Urothelium cell line (cell line): ENCODE data around the gene RAN.
"Not testable (repeated sequence)": the region's sequence is repeated elsewhere in the genome, so short reads cannot be mapped to it uniquely, and the experiment has no call there.

Experiments used
- DNase-seq: peaks from one replicate; pipeline ENCODE4 v3.0.0; 2011; ENCODE audit warnings: low spot score, mixed read lengths
- FAIRE-seq: peaks from 2 replicates; lab custom pipeline; 2011; peaks lifted over from hg19 to GRCh38; lab: Jason Lieb, UNC

The RAN gene

DNA sequence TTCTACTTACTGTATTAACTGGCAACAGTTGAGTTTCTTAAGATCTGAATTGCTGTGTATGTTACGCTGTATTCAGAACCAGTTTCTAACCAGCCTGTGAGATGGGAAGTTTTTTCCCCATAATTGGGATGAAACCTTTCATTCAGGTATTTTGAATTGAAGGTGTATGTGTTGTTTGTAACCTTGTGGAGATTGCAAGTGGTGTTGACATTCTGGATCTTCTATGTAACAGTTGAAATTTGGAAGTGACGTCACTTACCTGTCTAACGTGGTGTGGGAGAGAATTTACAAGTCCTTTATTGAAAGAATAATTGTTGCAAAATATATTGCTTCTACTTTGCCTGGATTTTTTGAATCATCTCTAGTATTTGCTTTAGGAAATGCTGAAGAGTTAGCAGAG is 5.5 kb downstream of the RAN start:
- FAIRE-seq, result no peak
- no peak for DNase-seq

DNA sequence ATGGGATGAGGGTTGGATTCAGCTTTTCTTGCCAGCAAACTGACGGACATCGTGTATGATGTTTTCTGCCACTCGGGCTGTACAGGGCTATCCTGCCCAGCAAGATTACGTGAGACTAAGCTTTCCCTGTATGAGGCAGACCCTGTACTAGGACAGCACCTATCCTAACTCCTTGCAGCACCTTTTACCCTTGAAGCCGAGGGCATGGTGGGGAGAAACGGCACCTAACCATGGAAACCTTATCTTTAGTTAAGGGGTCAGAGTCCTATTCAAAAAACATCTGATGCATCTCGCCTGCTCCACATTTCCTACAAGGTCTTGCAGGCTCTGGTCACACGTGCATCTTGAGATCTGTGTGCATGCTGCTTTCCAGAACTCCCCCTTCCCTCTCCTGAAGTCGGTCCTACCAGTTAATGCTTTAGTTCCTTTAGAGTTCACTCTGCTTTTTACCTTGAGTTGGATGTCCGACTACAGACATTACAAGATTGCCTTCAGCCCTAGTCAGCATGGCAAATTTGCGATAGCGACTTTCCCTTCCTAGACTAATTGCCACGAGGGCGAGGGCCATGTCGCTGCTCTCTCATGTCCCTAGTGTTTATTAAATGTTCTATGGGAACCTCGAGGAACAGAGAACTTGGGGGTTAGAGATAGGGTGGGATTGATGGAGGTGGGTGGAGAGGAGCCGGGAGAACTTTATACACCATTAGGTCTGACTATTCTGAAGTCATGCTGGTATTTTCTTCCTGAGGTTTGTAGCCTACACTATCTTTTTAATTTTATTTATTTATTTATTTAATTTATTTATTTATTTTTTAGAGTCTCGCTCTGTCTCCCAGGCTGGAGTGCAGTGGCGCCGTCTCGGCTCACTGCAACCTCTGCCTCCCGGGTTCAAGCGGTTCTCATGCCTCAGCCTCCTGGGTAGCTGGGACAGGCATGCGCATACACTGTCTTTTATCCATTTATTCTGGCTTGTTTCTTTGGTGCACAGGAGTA is 6.6 kb downstream of the RAN start:
- FAIRE-seq (no peak), DNase-seq (no peak)

DNA sequence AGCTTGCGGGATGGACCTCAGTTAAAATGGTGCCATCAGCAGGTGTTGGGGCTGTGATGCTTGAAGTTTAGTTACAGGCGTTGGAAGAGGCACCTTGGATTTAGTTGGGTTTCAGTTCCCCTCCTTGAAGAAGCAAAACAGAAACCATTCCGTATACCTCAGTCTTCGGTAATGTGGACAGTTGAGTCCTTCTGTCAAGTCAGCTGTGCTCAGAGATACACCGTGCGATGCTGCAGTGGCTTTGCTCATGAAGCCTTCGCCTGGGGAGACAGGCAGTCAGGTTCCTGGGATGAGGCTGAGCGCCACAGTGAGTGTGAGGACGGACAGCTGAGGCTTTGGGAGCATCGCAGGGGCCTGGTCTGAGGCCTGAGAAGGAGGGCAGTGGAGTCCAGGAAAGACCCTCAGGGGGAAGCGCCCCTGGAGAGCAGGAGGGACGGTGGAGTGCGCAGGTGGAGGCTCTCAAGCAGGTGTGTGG is 7.4 kb downstream of the RAN start:
- FAIRE-seq, result no peak

DNA sequence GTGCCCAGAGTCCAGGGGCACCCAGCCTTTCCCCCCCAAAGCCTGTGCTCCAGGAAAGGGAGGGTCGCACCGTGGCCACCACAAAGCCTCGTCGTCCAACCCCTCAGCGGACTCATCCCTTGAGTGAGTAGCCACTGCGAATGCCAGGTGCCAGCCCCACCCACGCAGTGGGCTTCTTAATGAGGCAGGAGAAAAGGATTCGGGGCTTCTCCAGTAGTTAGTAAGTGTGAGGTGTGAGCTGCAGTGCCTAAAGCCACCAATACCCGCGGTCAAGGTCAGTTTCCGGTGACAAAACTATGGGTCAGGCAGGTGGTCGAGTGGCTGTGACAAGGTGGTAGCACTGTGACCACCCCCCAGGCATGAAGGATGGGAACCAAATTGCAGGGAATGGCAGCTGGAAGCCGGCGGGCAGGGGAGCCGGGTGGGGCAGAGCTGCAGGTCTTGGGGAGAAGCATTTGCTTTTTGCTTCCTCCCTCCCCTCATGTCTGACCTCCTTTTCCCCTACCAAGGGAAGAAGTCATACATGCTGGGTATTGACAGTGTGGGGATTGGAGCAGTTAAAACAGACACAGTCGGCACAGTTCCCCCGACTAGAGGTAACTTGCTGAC is 8.0 kb downstream of the RAN start:
- FAIRE-seq (no peak), DNase-seq (no peak)

More for the DNA sequence above, 7.4 kb downstream of the RAN start:
- DNase-seq, result no peak

DNA sequence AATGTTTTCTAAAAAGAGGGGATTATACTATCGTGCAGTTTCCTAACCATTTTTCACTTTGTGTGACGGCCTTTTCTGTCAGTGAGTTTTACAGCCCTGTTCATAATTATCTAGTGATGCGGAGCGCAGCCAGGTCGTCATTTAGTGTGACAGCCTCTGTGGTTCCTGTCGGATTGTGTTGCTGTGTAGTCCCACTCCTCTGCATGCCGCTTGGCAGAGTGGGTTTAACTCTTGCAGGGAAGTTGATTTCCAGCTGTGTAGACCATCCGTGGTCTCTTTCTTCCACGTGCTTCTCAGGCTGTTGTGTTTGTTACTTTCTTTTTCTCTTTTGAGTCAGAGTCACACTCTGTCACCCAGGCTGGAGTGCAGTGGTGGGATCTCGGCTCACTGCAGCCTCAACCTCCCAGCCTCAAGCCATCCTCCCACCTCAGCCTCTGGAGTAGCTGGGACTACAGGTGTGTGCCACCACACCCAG is 8.6 kb downstream of the RAN start:
- FAIRE-seq (no peak), DNase-seq (no peak)

DNA sequence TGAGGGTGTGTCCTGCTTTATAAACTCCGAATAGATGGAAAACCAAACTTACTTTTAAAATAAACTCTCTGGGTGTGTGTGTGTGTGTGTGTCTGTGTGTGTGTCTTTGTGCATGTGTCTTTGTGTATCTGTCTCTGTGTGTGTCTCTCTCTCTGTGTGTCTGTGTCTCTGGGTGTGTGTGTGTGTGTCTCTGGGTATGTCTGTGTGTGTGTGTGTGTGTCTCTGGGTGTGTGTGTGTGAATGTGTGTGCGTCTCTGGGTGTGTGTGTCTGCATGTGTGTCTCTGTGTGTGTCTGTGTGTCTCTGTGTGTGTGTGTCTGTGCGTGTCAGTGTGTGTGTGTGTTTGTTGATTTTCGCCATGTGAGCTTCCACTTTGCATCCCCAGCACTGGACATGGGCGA is 9.2 kb downstream of the RAN start:
- no peak for DNase-seq
- no peak for FAIRE-seq

DNA sequence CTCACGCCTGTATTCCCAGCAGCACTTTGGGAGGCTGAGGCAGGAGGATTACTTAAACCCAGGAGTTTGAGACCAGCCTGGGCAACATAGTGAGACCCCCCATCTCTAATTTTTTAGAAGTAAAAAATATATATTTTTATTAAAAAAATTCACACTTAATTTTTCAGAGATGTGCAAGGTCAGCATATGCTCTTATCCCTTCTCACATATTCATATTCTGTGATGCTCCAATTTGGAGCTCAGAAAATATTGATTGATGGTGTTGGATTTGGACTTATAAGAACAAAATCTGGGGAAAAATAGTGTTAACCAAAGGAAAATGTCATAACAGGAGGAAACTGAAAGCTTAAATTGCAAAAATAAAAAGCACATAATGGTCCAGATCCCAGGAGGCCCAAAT is 9.7 kb downstream of the RAN start:
- DNase-seq (no peak), FAIRE-seq (no peak)

DNA sequence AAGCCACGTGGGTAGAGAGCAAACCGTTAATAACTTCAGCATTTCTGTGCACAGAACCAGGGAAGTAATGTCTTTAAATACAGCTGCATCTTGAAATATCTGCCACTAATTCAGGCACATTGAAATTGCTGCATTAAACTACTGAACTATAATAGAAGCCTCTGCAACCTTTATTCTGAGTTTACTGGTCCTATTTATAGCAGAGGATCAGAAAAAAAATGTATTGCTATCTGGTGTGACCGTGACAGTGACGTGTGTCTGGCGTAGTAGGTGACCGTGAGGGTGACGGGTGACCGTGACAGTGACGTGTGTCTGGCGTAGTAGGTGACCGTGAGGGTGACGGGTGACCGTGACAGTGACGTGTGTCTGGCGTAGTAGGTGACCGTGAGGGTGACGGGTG is 15.3 kb downstream of the RAN start:
- not testable (repeated sequence) for DNase-seq, FAIRE-seq

DNA sequence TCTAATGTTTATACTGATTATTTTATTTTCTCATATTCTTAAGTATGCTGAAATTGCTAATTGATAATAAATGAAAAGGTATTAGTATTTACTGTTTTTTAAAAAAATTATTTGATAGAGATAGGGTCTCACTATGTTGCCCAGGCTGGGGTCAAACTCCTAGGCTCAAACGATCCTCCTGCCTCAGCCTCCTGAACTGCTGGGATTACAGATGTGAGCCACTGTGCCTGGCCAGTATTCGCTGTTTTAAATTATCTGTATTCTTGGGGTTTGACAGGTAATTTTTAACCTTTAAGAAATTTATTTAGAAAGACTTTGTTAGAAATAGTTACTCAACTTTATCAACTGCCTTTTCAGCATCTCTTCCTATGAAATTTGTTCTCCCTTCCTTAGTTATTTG is 32.2 kb downstream of the RAN start:
- no peak for DNase-seq
- no peak for FAIRE-seq

DNA sequence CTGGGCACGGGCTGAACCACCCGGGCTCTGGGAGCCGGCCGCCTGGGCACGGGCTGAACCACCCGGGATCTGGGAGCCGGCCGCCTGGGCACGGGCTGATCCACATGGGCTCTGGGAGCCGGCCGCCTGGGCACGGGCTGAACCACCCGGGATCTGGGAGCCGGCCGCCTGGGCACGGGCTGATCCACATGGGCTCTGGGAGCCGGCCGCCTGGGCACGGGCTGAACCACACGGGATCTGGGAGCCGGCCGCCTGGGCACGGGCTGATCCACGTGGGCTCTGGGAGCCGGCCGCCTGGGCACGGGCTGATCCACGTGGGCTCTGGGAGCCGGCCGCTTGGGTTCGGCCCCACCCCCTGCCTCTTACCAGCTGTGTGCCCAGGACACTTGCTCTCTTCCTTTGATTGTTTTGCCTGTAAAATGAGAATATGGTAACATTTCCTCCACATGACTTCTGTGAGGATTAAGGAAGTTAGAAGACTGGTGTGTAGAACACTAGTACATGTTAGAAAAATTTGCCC is 33.1 kb downstream of the RAN start:
- not testable (repeated sequence) for DNase-seq, FAIRE-seq

DNA sequence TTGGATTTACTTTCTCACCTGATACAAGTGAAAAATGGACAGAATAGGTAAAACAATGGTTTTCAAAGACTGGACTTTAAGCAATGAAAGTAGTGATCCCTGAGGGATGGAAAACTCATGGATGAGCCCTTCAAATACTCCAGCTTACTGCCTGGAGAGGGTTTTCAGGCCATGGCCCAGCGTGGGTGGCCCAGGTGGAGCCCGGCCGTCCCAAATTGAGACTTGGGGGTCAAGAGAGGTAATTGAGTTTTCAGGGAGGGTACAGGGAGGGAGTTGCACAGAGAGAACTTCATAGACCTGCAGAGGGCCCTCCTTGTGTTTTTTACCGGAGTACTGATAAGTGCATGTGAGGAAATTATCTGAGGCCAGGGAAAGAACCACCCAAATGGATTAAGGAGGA is 37.2 kb downstream of the RAN start:
- FAIRE-seq, result no peak
- DNase-seq, result no peak

DNA sequence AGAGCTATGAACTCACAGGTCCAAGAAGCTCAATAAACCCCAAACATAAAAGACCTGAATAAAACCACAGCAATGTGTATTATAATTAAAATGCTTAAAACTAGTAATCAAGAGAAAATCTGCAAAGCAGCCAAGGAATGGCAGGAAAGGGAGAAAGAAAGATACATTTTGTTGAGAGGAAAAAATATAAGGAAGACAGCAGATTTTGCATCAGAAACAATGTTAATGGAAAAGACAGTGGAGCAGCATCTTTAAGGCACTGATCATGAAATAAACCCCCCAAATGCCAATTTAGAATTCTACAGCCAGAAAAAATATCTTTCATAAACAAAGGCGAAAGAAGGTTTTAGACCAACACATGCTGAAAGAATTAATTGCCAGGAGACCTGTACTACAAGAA is 39.3 kb downstream of the RAN start:
- FAIRE-seq (no peak), DNase-seq (no peak)

DNA sequence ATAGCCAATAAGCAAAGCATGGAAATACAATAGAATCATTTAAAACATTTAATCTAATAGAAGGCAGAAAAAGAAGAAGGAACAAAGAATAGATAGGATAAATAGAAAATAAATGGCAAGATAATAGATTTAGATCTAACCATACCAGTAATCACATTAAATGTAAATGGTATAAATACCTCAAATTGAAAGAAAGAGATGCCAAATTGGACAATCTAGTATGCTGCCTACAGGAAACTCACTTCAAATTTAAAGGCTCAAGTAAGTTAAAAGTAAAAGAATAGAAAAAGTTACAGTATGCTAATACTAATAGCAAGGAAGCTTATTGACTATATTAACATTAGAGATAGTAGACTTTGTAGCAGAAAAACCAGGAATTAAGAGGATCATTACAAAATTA is 40.1 kb downstream of the RAN start:
- FAIRE-seq, result no peak
- no peak for DNase-seq

DNA sequence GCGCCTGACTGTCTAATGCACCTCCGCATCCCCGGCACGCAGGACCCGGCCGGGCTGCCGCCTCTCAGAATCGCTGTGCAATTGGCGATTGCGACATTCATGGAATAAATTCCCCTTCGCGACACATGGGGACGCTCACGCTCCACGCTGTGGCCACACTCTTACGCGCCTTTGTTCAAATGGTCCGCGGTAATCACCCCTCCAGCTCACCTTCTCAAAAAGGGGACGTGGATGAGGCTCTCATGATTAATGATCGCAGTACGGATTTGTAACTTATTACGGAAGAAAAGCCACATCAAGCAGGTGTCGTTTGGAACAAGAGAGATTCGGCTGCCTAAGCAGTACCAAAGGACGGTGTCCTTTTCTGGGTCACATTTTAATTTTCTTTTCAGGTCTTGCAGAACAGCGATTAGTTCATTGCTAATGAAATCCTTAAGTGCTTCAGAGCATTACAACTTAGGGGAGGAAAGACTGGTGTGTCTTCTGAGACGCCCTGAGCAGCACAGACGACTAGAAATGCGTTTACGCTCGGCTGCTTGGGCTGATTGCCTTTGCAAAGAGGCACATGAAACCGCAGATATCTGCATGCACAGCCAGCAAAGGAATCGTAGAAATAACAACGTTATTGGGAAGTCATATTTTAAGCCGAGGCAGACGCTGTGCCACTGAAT is 44.5 kb downstream of the RAN start:
- peak; percentile 75 for DNase-seq
- FAIRE-seq, result no peak

DNA sequence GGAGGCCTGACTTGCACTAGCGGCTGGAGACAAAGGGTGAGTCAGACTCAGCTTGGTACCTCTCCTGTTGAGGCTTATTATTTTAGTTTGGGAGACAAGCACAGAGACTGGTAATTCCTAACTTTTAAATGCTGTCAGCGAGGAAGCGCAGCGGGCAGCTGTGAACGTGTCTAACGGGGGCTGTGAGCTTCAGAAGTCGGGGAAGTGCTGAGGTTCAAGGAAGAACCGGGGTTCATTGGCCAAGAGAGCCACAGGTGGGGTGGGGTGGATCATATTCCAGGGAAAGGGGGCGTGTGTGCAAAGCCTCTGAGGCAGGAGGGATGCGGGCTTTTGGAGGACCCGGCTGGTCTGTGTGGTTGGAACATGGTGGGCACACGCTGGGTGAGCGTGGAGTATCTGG is 45.7 kb downstream of the RAN start:
- DNase-seq (no peak), FAIRE-seq (no peak)

DNA sequence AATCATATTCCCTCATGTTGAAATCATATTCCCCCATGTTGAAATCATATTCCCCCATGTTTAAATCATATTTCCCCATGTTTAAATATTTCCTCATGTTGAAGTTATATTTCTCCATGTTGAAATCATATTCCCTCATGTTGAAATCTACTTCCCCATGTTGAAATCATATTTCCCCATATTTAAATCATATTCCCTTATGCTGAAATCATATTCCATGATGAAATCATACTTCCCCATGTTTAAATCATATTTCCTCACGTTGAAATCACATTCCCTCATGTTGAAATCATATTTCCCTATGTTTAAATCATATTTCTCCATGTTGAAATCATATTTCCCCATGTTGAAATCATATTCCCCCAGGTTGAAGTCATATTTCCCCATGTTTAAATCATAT is 47.2 kb downstream of the RAN start:
- DNase-seq (no peak), FAIRE-seq (no peak)

DNA sequence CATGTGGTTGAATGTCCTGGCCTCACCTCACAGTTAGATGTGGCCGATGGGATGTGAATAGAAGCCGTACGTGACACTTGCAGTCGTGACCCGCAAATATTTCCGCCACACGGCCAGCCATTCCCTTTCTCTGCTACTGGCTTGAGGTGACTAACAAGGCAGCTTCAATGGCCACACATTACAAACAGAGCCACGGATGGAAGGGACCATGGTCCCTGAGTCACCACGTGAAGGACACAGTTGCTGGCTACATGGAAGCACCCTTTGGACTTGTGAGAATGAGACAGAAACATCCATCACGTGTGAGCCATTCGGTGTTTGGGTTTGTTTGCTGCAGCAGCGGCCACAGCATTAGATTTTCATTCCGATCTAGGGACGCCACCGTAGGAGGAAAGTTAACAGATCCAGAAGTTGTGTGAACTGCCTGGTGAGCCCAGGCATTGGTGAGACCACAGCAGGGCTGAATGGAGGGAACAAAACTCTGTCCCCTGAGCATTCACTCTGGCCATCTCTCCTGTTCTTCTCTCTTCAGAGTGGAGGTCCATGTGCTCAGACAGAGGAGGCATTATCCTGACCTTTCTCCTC is 48.3 kb downstream of the RAN start:
- no peak for FAIRE-seq

DNA sequence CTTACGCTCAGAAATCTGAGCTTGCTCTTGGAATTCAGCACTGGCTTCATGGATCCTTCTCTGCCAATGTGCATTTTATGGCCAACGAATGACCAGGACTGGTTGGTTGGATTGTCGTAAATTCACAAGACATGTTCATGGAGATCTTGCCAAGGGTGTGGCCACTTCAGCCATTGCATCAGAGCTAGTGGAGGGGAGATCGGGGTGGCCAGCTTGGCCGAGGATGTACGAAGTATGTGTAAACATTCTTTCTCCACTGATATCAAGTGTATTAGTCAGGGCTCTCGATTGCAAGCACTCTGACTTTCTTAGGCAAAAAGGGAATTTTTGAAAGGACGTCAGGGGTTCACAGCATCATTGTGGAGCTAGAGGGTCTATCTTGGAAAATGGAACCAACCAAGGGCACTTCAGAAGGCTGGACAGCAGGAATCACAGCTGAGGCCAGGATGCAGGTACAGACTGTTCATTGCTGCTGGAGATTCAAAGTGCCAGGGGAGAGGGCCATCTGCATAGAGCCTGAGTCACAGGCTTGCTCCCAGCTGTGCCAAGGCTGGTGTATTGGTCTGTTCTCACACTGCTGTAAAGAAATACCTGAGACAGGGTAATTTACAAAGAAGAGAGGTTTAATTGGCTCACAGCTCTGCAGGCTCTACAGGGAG is 49.0 kb downstream of the RAN start:
- FAIRE-seq (no peak), DNase-seq (no peak)

More for the DNA sequence above, 48.3 kb downstream of the RAN start:
- no peak for DNase-seq

DNA sequence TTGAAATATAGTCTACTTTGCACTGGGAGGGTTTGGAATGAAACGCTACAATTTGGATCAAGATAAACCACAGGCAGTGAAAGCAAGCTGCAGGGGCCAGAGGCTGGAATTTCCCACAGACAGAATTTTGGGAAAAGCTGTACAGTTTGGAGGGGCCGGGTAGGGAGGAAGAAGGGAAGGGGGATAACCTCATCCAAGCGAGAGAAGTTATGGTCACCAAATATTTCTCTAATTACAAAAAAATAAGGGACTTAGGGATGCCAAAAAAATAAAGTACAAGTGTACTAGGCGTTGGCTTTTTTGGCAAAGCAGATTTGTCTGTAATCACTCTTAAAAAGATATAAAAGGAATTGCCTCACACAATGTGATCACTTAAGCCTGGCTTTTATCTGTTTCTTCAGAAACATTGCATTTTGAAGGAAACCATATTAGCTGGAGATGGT is 50.7 kb downstream of the RAN start:
- DNase-seq, result no peak
- FAIRE-seq, result no peak

DNA sequence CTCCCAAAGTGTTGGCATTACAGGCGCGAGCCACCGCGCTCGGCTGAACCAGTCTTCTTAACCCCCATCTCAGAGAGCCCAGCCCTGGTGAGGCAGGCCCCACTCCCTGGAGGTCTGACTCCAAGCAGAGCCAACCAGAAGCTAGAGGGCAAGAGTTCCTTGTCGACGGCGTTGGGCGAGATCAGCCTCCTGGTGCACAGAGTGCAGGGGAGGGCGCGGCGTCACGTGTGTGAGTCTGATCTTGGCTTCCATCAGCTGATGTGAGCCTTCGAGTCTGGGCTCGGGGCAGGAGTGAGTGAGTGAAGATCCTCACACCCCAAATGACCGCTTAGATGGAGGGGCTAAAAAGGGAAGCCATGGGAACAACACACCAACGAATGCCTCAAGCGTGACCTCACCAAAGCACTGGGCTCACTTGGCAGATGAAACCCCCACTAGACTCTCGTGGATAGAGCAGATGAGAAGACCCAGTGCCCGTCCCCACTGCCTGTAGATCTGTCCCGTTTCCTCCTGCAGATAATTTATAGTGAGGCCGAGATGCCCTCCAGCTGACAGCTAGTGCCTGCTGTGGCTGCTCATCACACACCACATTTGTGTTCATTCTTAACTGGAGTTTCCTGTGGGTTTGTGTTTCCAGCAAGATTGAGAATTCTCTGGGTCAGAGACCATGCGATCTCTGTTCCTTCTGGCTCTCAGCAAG is 53.2 kb downstream of the RAN start:
- FAIRE-seq (no peak), DNase-seq (no peak)
